ENCODE results near the gene CTNND2. TPM values are rescaled to one million over a fixed set of nuclear protein-coding genes. Genes with fewer than 3 reads are reported as not detected.
"Not testable (repeated sequence)": the region's sequence is repeated elsewhere in the genome, so short reads cannot be mapped to it uniquely, and the experiment has no call there.

The CTNND2 gene
- polyA plus RNA-seq, 2 donors: 0.09 TPM; not detected in 1

DNA sequence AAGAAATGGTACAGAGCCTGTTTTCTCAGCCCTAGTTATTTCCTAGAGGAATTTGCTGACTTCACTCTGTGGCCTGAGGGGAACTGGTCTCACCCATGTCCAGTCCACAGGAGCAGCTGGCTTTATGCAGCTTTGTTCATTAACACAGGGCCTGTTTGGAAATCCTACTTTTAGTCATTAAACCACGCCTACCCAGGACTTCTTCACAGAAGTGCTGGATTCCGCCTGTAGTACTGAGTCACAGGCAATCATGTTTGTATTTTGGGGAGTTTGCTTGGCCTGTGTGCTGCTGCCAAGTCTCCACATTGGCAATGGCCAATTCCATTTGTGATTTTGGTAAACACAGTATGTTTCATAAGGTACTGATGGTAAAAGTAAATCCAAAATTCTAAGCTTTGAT, 52.8 kb downstream of the CTNND2 start:
- Histone ChIP-seq H3K4me3 (ENCODE audit: low read depth in 1 of 2, low read length in 2 of 2) (no peak overlapping the region), H3K4me1 (ENCODE audit: control insufficient read depth in 2 of 2, insufficient read depth in 2 of 2, low read length in 1 of 2) (no peaks in the 10 kb centered on the region), H3K36me3 (ENCODE audit: control insufficient read depth in 2 of 2, insufficient read depth in 2 of 2, low read length in 1 of 2) (no peaks in the 10 kb centered on the region), H3K27me3 (ENCODE audit: control insufficient read depth in 1 of 2, insufficient read depth in 2 of 2, low read length in 2 of 2) (no peaks in the 10 kb centered on the region), H3K9me3 (ENCODE audit: control insufficient read depth in 2 of 2, insufficient read depth in 1 of 2, low read depth in 1 of 2, low read length in 1 of 2) (no peaks in the 10 kb centered on the region), H3K27ac (ENCODE audit: low read depth in 2 of 2, low read length in 1 of 2) (no peak overlapping the region)
- WGBS, 2 donors: 47 to 54% methylated on average over 2 of the region's 2 CpGs

DNA sequence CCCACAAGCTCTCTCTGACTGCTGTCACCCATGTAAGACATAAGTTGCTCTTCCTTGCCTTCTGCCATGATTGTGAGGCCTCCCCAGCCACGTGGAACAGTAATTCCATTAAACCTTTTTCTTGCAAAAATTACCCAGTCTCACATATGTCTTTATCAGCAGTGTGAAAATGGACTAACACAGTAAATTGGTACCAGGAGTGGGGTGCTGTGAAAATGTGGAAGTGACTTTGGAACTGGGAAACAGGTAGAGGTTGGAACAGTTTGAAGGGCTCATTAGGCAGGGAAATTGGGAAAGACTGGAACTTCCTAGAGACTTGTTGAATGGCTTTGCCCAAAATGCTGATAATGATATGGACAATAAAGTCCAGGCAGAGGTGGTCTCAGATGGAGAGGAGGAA, 75.7 kb downstream of the CTNND2 start:
- H3K9me3 ChIP-seq (ENCODE audit: control insufficient read depth in 2 of 2, insufficient read depth in 1 of 2, low read depth in 1 of 2, low read length in 1 of 2); H3K27ac ChIP-seq (ENCODE audit: low read depth in 2 of 2, low read length in 1 of 2); H3K4me3 ChIP-seq (ENCODE audit: low read depth in 1 of 2, low read length in 2 of 2); H3K36me3 ChIP-seq (ENCODE audit: control insufficient read depth in 2 of 2, insufficient read depth in 2 of 2, low read length in 1 of 2); H3K27me3 ChIP-seq (ENCODE audit: control insufficient read depth in 1 of 2, insufficient read depth in 2 of 2, low read length in 2 of 2); H3K4me1 ChIP-seq (ENCODE audit: control insufficient read depth in 2 of 2, insufficient read depth in 2 of 2, low read length in 1 of 2): not testable (repeated sequence)
- WGBS, 2 donors: 33 to 41% methylated on average over 1 of the region's 1 CpG

DNA sequence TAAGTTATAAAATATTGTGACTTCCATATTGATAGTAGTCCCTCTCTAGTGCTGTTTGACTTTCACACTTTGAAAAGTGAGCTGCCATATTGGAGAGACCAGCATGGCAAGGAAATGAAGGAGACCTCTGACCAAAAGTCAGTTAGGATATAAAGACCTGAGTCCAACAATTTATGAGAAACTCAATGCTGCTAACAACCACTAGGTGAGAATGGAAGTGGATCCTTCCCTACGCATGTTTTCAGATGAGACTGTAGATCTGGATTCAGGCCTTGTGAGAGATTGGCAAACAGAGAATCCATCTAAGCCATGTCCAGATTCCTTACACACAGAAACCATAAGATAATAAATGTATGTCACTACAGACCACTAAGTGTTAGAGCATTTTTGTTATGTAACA, 81.6 kb downstream of the CTNND2 start:
- Histone ChIP-seq H3K36me3 (ENCODE audit: control insufficient read depth in 2 of 2, insufficient read depth in 2 of 2, low read length in 1 of 2) (no peaks in the 10 kb centered on the region), H3K27ac (ENCODE audit: low read depth in 2 of 2, low read length in 1 of 2) (no peak overlapping the region), H3K27me3 (ENCODE audit: control insufficient read depth in 1 of 2, insufficient read depth in 2 of 2, low read length in 2 of 2) (no peaks in the 10 kb centered on the region), H3K9me3 (ENCODE audit: control insufficient read depth in 2 of 2, insufficient read depth in 1 of 2, low read depth in 1 of 2, low read length in 1 of 2) (no peaks in the 10 kb centered on the region), H3K4me3 (ENCODE audit: low read depth in 1 of 2, low read length in 2 of 2) (no peak overlapping the region), H3K4me1 (ENCODE audit: control insufficient read depth in 2 of 2, insufficient read depth in 2 of 2, low read length in 1 of 2) (no peaks in the 10 kb centered on the region)
- 94 to 96% methylated on average over 1 of the region's 1 CpG for WGBS, 2 donors

DNA sequence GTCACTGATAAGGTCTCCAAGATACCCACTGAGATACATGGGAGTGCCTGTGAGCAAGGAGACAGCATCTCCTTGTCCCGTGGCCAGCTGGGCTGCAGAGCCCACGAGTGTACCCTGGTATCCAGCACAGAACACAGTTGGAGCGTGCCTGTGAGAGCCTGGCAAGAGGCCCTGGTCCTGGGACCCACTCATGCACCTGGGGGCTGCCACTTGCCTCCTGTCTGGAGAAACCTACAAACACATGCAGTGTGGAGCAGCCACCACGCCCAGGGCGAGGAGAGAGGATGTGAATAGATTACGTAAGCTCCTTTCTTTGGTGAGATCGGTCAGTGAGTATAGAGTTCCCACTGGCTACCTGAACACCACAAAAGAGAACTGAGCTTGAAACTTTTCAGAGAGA, 88.3 kb downstream of the CTNND2 start:
- H3K27ac ChIP-seq (ENCODE audit: low read depth in 2 of 2, low read length in 1 of 2): no peak overlapping the region
- 58 to 59% methylated on average over 7 of the region's 7 CpGs for WGBS, 2 donors
- H3K4me3 ChIP-seq (ENCODE audit: low read depth in 1 of 2, low read length in 2 of 2): no peak overlapping the region
- H3K27me3 ChIP-seq (ENCODE audit: control insufficient read depth in 1 of 2, insufficient read depth in 2 of 2, low read length in 2 of 2): no peaks in the 10 kb centered on the region
- H3K4me1 ChIP-seq (ENCODE audit: control insufficient read depth in 2 of 2, insufficient read depth in 2 of 2, low read length in 1 of 2): no peaks in the 10 kb centered on the region
- no peaks in the 10 kb centered on the region for H3K9me3 ChIP-seq (ENCODE audit: control insufficient read depth in 2 of 2, insufficient read depth in 1 of 2, low read depth in 1 of 2, low read length in 1 of 2)
- H3K36me3 ChIP-seq (ENCODE audit: control insufficient read depth in 2 of 2, insufficient read depth in 2 of 2, low read length in 1 of 2): no peaks in the 10 kb centered on the region

DNA sequence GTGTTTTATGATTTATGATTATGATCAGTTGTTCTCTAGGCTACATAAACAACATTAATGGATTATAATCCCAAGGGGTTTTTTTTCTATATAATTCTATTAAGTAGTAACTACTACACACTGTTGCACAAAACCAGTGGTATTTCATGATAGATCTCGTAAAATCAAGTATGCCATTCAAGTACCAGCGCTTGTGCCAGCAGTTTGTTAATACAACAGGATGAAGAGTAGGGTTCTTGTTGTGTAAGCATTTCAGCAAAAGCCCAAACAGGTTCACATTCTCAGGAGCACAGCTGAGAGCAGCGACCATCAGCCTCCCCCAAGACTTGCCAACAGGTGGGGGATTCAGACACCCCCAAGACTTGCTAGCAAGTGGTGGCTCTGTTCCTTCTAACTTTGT, 88.8 kb downstream of the CTNND2 start:
- Histone ChIP-seq H3K36me3 (ENCODE audit: control insufficient read depth in 2 of 2, insufficient read depth in 2 of 2, low read length in 1 of 2) (no peaks in the 10 kb centered on the region), H3K27me3 (ENCODE audit: control insufficient read depth in 1 of 2, insufficient read depth in 2 of 2, low read length in 2 of 2) (no peaks in the 10 kb centered on the region), H3K9me3 (ENCODE audit: control insufficient read depth in 2 of 2, insufficient read depth in 1 of 2, low read depth in 1 of 2, low read length in 1 of 2) (no peaks in the 10 kb centered on the region), H3K27ac (ENCODE audit: low read depth in 2 of 2, low read length in 1 of 2) (no peak overlapping the region), H3K4me3 (ENCODE audit: low read depth in 1 of 2, low read length in 2 of 2) (no peak overlapping the region), H3K4me1 (ENCODE audit: control insufficient read depth in 2 of 2, insufficient read depth in 2 of 2, low read length in 1 of 2) (no peaks in the 10 kb centered on the region)
- 74 to 78% methylated on average over 3 of the region's 3 CpGs for WGBS, 2 donors

DNA sequence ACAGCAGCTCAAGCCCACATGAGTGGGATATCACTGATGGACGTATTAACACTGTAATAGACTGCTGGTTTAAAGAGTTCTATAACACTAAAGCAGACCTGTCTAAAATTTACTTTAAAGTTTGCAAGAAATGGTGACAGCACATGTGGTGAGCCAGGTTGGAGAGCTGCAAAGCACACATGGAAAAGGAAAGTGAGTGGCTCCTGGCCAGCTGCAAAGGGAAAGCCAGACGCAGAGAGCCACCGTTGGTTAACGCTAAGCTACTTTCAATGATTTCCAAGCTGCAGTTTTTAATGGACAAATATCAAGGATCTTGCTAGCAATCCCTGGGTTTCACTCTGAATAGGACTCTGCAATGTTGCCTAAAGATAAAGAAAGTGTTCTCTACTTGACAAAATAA, 89.9 kb downstream of the CTNND2 start:
- no peaks in the 10 kb centered on the region for H3K36me3 ChIP-seq (ENCODE audit: control insufficient read depth in 2 of 2, insufficient read depth in 2 of 2, low read length in 1 of 2)
- no peak overlapping the region for H3K4me3 ChIP-seq (ENCODE audit: low read depth in 1 of 2, low read length in 2 of 2)
- 74 to 82% methylated on average over 4 of the region's 4 CpGs for WGBS, 2 donors
- H3K27me3 ChIP-seq (ENCODE audit: control insufficient read depth in 1 of 2, insufficient read depth in 2 of 2, low read length in 2 of 2): no peaks in the 10 kb centered on the region
- no peaks in the 10 kb centered on the region for H3K9me3 ChIP-seq (ENCODE audit: control insufficient read depth in 2 of 2, insufficient read depth in 1 of 2, low read depth in 1 of 2, low read length in 1 of 2)
- no peaks in the 10 kb centered on the region for H3K4me1 ChIP-seq (ENCODE audit: control insufficient read depth in 2 of 2, insufficient read depth in 2 of 2, low read length in 1 of 2)
- no peak overlapping the region for H3K27ac ChIP-seq (ENCODE audit: low read depth in 2 of 2, low read length in 1 of 2)

DNA sequence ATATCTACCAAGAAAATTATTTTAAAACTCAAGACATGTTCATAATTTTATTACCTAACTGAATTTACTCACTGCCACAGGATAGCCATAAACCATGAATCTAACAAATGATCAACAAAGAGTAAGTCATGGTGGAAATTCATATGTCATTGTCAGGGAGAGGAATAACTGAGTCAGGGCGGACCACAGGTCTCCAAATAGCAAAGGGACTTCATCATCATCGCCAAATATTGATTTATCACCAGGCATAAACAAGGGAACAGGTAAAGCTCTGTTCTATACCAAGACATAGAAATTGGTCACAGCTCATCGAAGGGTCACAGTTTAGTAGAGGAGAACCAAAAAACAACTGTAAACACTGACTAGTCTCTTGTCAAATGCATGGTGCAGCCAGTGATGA, 94.8 kb downstream of the CTNND2 start:
- H3K36me3 ChIP-seq (ENCODE audit: control insufficient read depth in 2 of 2, insufficient read depth in 2 of 2, low read length in 1 of 2): no peaks in the 10 kb centered on the region
- H3K4me1 ChIP-seq (ENCODE audit: control insufficient read depth in 2 of 2, insufficient read depth in 2 of 2, low read length in 1 of 2): no peaks in the 10 kb centered on the region
- no peaks in the 10 kb centered on the region for H3K9me3 ChIP-seq (ENCODE audit: control insufficient read depth in 2 of 2, insufficient read depth in 1 of 2, low read depth in 1 of 2, low read length in 1 of 2)
- no peak overlapping the region for H3K4me3 ChIP-seq (ENCODE audit: low read depth in 1 of 2, low read length in 2 of 2)
- WGBS, 2 donors: 77 to 85% methylated on average over 3 of the region's 3 CpGs
- no peak overlapping the region for H3K27ac ChIP-seq (ENCODE audit: low read depth in 2 of 2, low read length in 1 of 2)
- H3K27me3 ChIP-seq (ENCODE audit: control insufficient read depth in 1 of 2, insufficient read depth in 2 of 2, low read length in 2 of 2): no peaks in the 10 kb centered on the region

DNA sequence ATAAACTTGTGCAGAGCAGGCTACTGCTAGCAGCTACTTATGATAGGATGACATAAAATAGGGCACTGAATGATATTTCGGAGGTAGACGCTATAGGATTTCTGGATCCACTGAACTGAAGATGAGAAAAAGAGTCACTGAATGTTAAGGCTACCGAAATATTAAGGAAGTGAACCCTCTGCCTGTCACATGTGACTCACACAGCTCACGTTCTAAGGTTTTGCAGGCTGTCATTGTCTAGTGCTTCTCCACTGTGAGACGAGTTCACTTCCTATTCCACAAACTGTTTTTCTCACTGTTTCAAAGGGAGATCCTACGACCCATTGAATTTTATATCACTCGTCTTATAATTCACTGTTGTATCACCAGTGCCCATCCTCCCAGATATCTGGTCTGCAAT, 100.8 kb downstream of the CTNND2 start:
- H3K27me3 ChIP-seq (ENCODE audit: control insufficient read depth in 1 of 2, insufficient read depth in 2 of 2, low read length in 2 of 2): no peaks in the 10 kb centered on the region
- no peaks in the 10 kb centered on the region for H3K9me3 ChIP-seq (ENCODE audit: control insufficient read depth in 2 of 2, insufficient read depth in 1 of 2, low read depth in 1 of 2, low read length in 1 of 2)
- no peaks in the 10 kb centered on the region for H3K36me3 ChIP-seq (ENCODE audit: control insufficient read depth in 2 of 2, insufficient read depth in 2 of 2, low read length in 1 of 2)
- H3K4me3 ChIP-seq (ENCODE audit: low read depth in 1 of 2, low read length in 2 of 2): no peak overlapping the region
- H3K4me1 ChIP-seq (ENCODE audit: control insufficient read depth in 2 of 2, insufficient read depth in 2 of 2, low read length in 1 of 2): no peaks in the 10 kb centered on the region
- no peak overlapping the region for H3K27ac ChIP-seq (ENCODE audit: low read depth in 2 of 2, low read length in 1 of 2)
- 76 to 77% methylated on average over 7 of the region's 7 CpGs for WGBS, 2 donors

DNA sequence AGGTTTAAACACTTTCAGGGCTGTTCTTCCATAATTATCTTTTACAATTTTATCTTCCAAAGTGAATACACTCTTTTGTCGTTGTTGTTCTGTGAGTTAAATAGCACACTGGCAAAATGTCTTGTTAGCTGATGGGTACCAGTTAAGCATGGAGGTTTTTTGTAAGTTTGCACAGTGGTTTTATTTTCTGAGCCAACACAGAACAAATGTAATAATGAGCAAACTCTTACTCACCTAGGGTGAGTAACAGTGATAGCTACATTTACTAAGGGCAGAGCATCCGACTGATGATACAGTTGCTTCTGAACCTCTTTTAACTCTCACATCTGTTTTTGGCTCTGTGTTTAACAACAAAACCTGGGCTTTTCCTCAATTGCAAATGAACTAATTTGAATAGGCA, 103.2 kb downstream of the CTNND2 start:
- H3K4me3 ChIP-seq (ENCODE audit: low read depth in 1 of 2, low read length in 2 of 2): no peak overlapping the region
- H3K36me3 ChIP-seq (ENCODE audit: control insufficient read depth in 2 of 2, insufficient read depth in 2 of 2, low read length in 1 of 2): no peaks in the 10 kb centered on the region
- H3K4me1 ChIP-seq (ENCODE audit: control insufficient read depth in 2 of 2, insufficient read depth in 2 of 2, low read length in 1 of 2): no peaks in the 10 kb centered on the region
- no peak overlapping the region for H3K27ac ChIP-seq (ENCODE audit: low read depth in 2 of 2, low read length in 1 of 2)
- no peaks in the 10 kb centered on the region for H3K27me3 ChIP-seq (ENCODE audit: control insufficient read depth in 1 of 2, insufficient read depth in 2 of 2, low read length in 2 of 2)
- no peaks in the 10 kb centered on the region for H3K9me3 ChIP-seq (ENCODE audit: control insufficient read depth in 2 of 2, insufficient read depth in 1 of 2, low read depth in 1 of 2, low read length in 1 of 2)
- 56 to 66% methylated on average over 2 of the region's 2 CpGs for WGBS, 2 donors

DNA sequence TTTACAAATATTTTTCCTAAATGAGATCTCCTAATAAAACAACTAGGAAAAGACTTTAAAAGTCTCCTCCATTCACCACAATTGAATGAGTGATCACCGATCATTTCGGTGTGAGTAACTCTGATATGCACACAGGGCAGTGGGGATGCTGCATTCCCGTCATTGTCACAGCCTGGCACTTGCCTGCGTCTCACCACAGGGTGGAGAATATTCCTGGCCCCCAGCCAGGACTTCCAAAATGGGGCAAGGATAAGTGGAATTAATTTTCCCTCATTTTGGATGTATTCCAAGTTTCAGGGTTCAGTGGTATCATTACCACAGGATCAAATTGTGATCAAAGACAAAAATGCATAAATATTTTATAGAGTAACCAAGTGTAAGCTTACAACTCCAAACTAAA, 107.1 kb downstream of the CTNND2 start:
- Histone ChIP-seq H3K27me3 (ENCODE audit: control insufficient read depth in 1 of 2, insufficient read depth in 2 of 2, low read length in 2 of 2) (no peaks in the 10 kb centered on the region), H3K4me1 (ENCODE audit: control insufficient read depth in 2 of 2, insufficient read depth in 2 of 2, low read length in 1 of 2) (no peaks in the 10 kb centered on the region), H3K27ac (ENCODE audit: low read depth in 2 of 2, low read length in 1 of 2) (no peak overlapping the region), H3K36me3 (ENCODE audit: control insufficient read depth in 2 of 2, insufficient read depth in 2 of 2, low read length in 1 of 2) (no peaks in the 10 kb centered on the region), H3K4me3 (ENCODE audit: low read depth in 1 of 2, low read length in 2 of 2) (no peak overlapping the region), H3K9me3 (ENCODE audit: control insufficient read depth in 2 of 2, insufficient read depth in 1 of 2, low read depth in 1 of 2, low read length in 1 of 2) (no peaks in the 10 kb centered on the region)
- 41 to 44% methylated on average over 4 of the region's 4 CpGs for WGBS, 2 donors
